Measurements from ENCODE around the gene ASAP2.

The ASAP2 gene

DNA sequence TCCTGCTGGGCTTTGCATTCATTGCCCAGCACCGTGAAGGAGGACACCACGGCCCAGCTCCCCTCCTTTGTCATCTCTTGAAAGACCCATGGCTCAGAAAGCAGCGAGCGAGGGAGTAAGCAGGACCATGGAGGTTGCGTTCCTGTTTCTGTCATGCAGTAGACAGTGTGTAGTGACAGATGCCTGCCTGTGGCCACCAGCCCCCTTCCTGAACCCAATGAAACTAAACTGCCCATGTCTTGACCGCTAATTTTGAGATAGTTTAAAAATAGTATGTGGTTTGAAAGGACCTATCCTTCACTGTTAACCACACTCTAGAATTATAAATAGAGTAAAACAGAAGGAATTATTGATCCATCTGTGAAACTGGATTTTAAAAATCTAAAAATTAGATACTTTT lies 88.2 kb downstream of the ASAP2 start:
- Histone ChIP-seq H3K9me3 (ENCODE audit: low read length) (no peaks in the 10 kb centered on the region), H3K4me2 (ENCODE audit: low read length) (no peak overlapping the region), H3F3A (ENCODE audit: insufficient read depth, low read length) (no peaks in the 10 kb centered on the region), H3K4me1 (ENCODE audit: insufficient read depth, low read length, severe bottlenecking) (no peaks in the 10 kb centered on the region), H2AFZ (ENCODE audit: low read length) (no peak overlapping the region), H3K9ac (ENCODE audit: low read length) (no peak overlapping the region), H3K4me3 (ENCODE audit: low read depth, low read length, poor library complexity, severe bottlenecking) (no peak overlapping the region), H3K27me3 (ENCODE audit: insufficient read depth, low read length) (peaks cover 4% of the 10 kb centered on the region), H3K79me2 (ENCODE audit: insufficient read depth, low read length) (no peaks in the 10 kb centered on the region), H3K27ac (ENCODE audit: low read depth, low read length, poor library complexity, severe bottlenecking) (no peak overlapping the region), H3K9me2 (ENCODE audit: low read depth, low read length) (no peaks in the 10 kb centered on the region), H4K20me1 (ENCODE audit: insufficient read depth, low read length) (no peaks in the 10 kb centered on the region), H3K36me3 (ENCODE audit: insufficient read depth, low read length) (no peaks in the 10 kb centered on the region)
- TF ChIP-seq EZH2 (IDR thresholded peaks at IDR 0.05; ENCODE audit: borderline replicate concordance, low read length) = no peak
- TF ChIP-seq, protein P1, sequence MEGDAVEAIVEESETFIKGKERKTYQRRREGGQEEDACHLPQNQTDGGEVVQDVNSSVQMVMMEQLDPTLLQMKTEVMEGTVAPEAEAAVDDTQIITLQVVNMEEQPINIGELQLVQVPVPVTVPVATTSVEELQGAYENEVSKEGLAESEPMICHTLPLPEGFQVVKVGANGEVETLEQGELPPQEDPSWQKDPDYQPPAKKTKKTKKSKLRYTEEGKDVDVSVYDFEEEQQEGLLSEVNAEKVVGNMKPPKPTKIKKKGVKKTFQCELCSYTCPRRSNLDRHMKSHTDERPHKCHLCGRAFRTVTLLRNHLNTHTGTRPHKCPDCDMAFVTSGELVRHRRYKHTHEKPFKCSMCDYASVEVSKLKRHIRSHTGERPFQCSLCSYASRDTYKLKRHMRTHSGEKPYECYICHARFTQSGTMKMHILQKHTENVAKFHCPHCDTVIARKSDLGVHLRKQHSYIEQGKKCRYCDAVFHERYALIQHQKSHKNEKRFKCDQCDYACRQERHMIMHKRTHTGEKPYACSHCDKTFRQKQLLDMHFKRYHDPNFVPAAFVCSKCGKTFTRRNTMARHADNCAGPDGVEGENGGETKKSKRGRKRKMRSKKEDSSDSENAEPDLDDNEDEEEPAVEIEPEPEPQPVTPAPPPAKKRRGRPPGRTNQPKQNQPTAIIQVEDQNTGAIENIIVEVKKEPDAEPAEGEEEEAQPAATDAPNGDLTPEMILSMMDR (IDR thresholded peaks at IDR 0.05; ENCODE audit: low read length) = no peak

DNA sequence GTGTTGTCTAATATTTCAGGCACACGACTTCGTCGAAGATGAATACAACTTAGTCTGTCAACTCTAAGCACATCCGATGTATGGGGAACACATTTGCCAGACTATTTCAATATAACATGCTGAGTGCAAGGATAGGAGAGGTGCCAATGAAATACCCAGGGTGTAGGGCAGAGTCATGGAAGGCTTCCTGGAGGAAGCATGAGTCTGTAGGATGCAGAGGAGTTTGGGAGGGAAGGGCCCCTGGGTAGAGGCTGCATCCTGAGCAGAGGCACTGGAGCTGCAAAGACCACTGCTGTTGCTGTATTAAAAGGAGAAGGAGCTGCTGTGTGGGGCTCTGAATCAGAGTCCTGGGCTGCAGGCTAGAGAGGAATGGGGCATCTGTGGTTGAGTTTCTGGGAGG lies 89.9 kb downstream of the ASAP2 start:
- Histone ChIP-seq H2AFZ (ENCODE audit: low read length) (no peak overlapping the region), H3F3A (ENCODE audit: insufficient read depth, low read length) (no peaks in the 10 kb centered on the region), H3K36me3 (ENCODE audit: insufficient read depth, low read length) (no peaks in the 10 kb centered on the region), H3K4me2 (ENCODE audit: low read length) (no peak overlapping the region), H3K27ac (ENCODE audit: low read depth, low read length, poor library complexity, severe bottlenecking) (no peak overlapping the region), H3K4me3 (ENCODE audit: low read depth, low read length, poor library complexity, severe bottlenecking) (no peak overlapping the region), H3K27me3 (ENCODE audit: insufficient read depth, low read length) (peaks cover 4% of the 10 kb centered on the region), H3K9ac (ENCODE audit: low read length) (no peak overlapping the region), H3K9me3 (ENCODE audit: low read length) (no peaks in the 10 kb centered on the region), H4K20me1 (ENCODE audit: insufficient read depth, low read length) (no peaks in the 10 kb centered on the region), H3K79me2 (ENCODE audit: insufficient read depth, low read length) (no peaks in the 10 kb centered on the region), H3K9me2 (ENCODE audit: low read depth, low read length) (no peaks in the 10 kb centered on the region), H3K4me1 (ENCODE audit: insufficient read depth, low read length, severe bottlenecking) (no peaks in the 10 kb centered on the region)
- TF ChIP-seq, protein P1 (IDR thresholded peaks at IDR 0.05; ENCODE audit: low read length) = no peak
- no peak for TF ChIP-seq EZH2 (IDR thresholded peaks at IDR 0.05; ENCODE audit: borderline replicate concordance, low read length)

DNA sequence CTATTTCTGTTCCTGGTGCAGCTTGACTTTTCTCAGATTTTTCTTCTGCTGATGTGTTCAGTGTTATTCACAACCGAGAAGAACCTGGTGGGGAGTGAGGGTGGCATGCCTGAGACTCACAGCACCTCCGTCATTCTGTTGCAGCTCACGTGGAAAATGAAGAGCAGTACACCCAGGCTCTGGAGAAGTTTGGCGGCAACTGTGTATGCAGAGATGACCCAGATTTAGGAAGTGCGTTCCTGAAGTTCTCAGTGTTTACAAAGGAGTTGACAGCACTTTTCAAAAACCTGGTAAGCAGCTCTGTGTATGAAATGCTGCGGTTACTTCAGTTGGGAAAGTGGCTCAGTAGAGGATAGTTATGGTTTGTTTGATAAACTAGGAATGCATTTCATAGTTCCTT lies 90.5 kb downstream of the ASAP2 start:
- TF ChIP-seq EZH2 (IDR thresholded peaks at IDR 0.05; ENCODE audit: borderline replicate concordance, low read length) = no peak
- TF ChIP-seq, protein P1 (IDR thresholded peaks at IDR 0.05; ENCODE audit: low read length) = no peak
- peaks cover 4% of the 10 kb centered on the region for H3K27me3 ChIP-seq (ENCODE audit: insufficient read depth, low read length)
- no peaks in the 10 kb centered on the region for H3F3A ChIP-seq (ENCODE audit: insufficient read depth, low read length)
- no peak overlapping the region for H3K4me3 ChIP-seq (ENCODE audit: low read depth, low read length, poor library complexity, severe bottlenecking)
- H3K27ac ChIP-seq (ENCODE audit: low read depth, low read length, poor library complexity, severe bottlenecking) = no peak overlapping the region
- H2AFZ ChIP-seq (ENCODE audit: low read length) = no peak overlapping the region
- H4K20me1 ChIP-seq (ENCODE audit: insufficient read depth, low read length) = no peaks in the 10 kb centered on the region
- H3K79me2 ChIP-seq (ENCODE audit: insufficient read depth, low read length) = no peaks in the 10 kb centered on the region
- H3K4me2 ChIP-seq (ENCODE audit: low read length) = no peak overlapping the region
- no peaks in the 10 kb centered on the region for H3K9me3 ChIP-seq (ENCODE audit: low read length)
- H3K9me2 ChIP-seq (ENCODE audit: low read depth, low read length) = no peaks in the 10 kb centered on the region
- no peaks in the 10 kb centered on the region for H3K4me1 ChIP-seq (ENCODE audit: insufficient read depth, low read length, severe bottlenecking)
- H3K36me3 ChIP-seq (ENCODE audit: insufficient read depth, low read length) = no peaks in the 10 kb centered on the region
- no peak overlapping the region for H3K9ac ChIP-seq (ENCODE audit: low read length)
